Central memory CD8-positive, alpha-beta T cell (primary cell): ENCODE results near the gene MAST4.

ENCODE experiments used
- ATAC-seq: fragments of 150-1000 bp; cut with Tn5 transposase; replicated peaks from 2 replicates; pipeline ENCODE4 v1.10.0; 2022; ENCODE audit warnings: mild to moderate bottlenecking, moderate FRiP score, moderate number of reproducible peaks; ENCODE audit not compliant: poor library complexity, severe bottlenecking; ENCODE audit errors: extremely low read depth
- DNase-seq, 2 donors: peaks; one replicate each; pipeline ENCODE4 v3.0.0; 2021; ENCODE audit warnings: low spot score in 2 of 2
- H3K27ac Mint-ChIP-seq: one replicate; pipeline ENCODE4 v1.8.0; 2022; ENCODE audit warnings: low read depth, mild to moderate bottlenecking, moderate library complexity, mixed read lengths
- H3K27me3 Mint-ChIP-seq: one replicate; pipeline ENCODE4 v1.8.0; 2022; ENCODE audit warnings: mixed read lengths
- H3K36me3 Mint-ChIP-seq: one replicate; pipeline ENCODE4 v1.8.0; 2022; ENCODE audit warnings: mild to moderate bottlenecking, moderate library complexity, mixed read lengths; ENCODE audit not compliant: insufficient read depth
- H3K4me1 Mint-ChIP-seq: one replicate; pipeline ENCODE4 v1.8.0; 2022; ENCODE audit warnings: mixed read lengths
- H3K4me3 Mint-ChIP-seq: one replicate; pipeline ENCODE4 v1.8.0; 2022; ENCODE audit warnings: mild to moderate bottlenecking, moderate library complexity, mixed read lengths
- H3K9me3 Mint-ChIP-seq: one replicate; pipeline ENCODE4 v1.8.0; 2022; ENCODE audit warnings: mixed read lengths

MAST4 gene

DNA sequence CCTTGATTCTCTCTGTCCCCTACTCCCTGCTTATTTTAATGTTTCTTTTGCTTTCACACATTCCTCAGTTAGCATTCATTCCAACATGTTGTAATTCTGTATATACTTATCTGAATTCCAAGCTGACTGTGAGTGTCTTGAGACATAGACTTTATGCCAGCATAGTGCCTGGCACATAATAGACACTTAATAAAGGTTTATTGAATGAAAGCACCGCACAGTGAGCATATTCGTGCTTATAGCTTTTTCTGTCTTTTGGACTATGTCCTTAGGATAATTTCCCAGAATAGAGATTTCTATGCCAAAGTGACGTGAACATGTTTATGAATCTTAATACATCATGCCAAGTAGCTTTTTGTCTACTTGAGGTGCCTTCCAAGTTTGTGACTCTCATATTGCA lies 425.8 kb downstream of the MAST4 start:
- H3K27me3 Mint-ChIP-seq: no peaks in the 10 kb centered on the region
- no peaks in the 10 kb centered on the region for H3K4me1 Mint-ChIP-seq
- ATAC-seq: no peak
- H3K27ac Mint-ChIP-seq: no peak overlapping the region
- no peaks in the 10 kb centered on the region for H3K9me3 Mint-ChIP-seq
- no peaks in the 10 kb centered on the region for H3K36me3 Mint-ChIP-seq
- H3K4me3 Mint-ChIP-seq: no peak overlapping the region
- DNase-seq: no peak

GRCh38 chr5:67025457-67025856 lies 429.3 kb downstream of the MAST4 start:
- Mint-ChIP-seq H3K36me3 (no peaks in the 10 kb centered on the region), H3K4me3 (no peak overlapping the region), H3K27ac (no peak overlapping the region), H3K9me3 (no peaks in the 10 kb centered on the region), H3K27me3 (no peaks in the 10 kb centered on the region), H3K4me1 (no peaks in the 10 kb centered on the region)
- ATAC-seq: no peak
- DNase-seq: no peak

DNA sequence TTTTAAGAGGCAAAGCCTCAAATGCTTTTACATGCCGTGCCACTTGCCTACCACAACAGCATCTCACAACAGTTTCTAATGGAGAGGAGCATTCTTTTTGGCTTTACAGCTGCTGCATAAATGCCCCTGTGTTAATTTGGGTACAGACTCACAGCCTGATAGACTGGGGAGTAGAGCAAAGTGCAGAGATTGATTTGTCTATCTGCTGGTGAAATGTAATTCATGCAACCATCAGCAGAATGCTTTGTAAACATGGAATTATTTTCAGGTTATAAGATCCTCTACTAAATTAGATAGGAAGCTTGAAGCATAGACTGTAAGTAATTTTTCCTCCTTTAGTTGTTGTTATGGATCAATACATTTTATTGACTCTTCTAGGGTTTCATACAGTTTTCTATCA lies 430.1 kb downstream of the MAST4 start:
- no peaks in the 10 kb centered on the region for H3K36me3 Mint-ChIP-seq
- no peak overlapping the region for H3K4me3 Mint-ChIP-seq
- H3K4me1 Mint-ChIP-seq: no peaks in the 10 kb centered on the region
- H3K27ac Mint-ChIP-seq: no peak overlapping the region
- DNase-seq (no peak), ATAC-seq (no peak)
- no peaks in the 10 kb centered on the region for H3K9me3 Mint-ChIP-seq
- no peaks in the 10 kb centered on the region for H3K27me3 Mint-ChIP-seq

DNA sequence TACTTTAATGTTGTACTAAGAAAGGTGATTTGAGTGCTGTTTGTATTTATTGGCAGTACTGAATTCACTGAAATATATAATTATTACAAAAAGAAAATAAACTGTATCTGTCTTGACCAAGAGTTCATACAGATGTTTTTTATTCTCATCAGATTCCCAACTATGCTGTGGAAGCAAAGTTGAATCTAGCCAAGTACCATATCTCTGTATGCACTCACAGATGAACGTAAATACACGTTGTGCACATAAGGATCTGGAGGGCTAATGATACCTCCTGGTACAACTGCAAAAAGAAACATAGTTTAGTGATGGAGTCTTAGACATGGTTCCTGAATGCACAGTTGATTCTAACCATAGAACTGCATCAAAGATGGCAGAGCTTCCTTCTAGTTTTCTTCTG lies 431.0 kb downstream of the MAST4 start:
- no peak for DNase-seq
- ATAC-seq: no peak
- H3K4me1 Mint-ChIP-seq: no peaks in the 10 kb centered on the region
- H3K36me3 Mint-ChIP-seq: no peaks in the 10 kb centered on the region
- H3K4me3 Mint-ChIP-seq: no peak overlapping the region
- H3K27ac Mint-ChIP-seq: no peak overlapping the region
- H3K27me3 Mint-ChIP-seq: no peaks in the 10 kb centered on the region
- H3K9me3 Mint-ChIP-seq: no peaks in the 10 kb centered on the region

- ATAC-seq: no peak
- peaks cover 2% of the 10 kb centered on the region for H3K36me3 Mint-ChIP-seq
- H3K4me1 Mint-ChIP-seq: no peaks in the 10 kb centered on the region
- no peak for DNase-seq
- H3K27ac Mint-ChIP-seq: no peak overlapping the region
- H3K27me3 Mint-ChIP-seq: no peaks in the 10 kb centered on the region
- H3K9me3 Mint-ChIP-seq: no peaks in the 10 kb centered on the region
- H3K4me3 Mint-ChIP-seq: no peak overlapping the region
These were observed 432.2 kb downstream of the MAST4 start for GRCh38 chr5:67028371-67028770.

- Mint-ChIP-seq H3K27me3 (no peaks in the 10 kb centered on the region), H3K36me3 (peaks cover 2% of the 10 kb centered on the region), H3K9me3 (no peaks in the 10 kb centered on the region), H3K27ac (no peak overlapping the region), H3K4me1 (no peaks in the 10 kb centered on the region), H3K4me3 (no peak overlapping the region)
- DNase-seq: no peak
- ATAC-seq: no peak
These were observed 432.7 kb downstream of the MAST4 start for GRCh38 chr5:67028941-67029340.

GRCh38 chr5:67029481-67029880 lies 433.3 kb downstream of the MAST4 start:
- ATAC-seq (no peak), DNase-seq (no peak)
- Mint-ChIP-seq H3K4me1 (no peaks in the 10 kb centered on the region), H3K4me3 (no peak overlapping the region), H3K27me3 (no peaks in the 10 kb centered on the region), H3K9me3 (no peaks in the 10 kb centered on the region), H3K36me3 (peaks cover 2% of the 10 kb centered on the region), H3K27ac (no peak overlapping the region)

DNA sequence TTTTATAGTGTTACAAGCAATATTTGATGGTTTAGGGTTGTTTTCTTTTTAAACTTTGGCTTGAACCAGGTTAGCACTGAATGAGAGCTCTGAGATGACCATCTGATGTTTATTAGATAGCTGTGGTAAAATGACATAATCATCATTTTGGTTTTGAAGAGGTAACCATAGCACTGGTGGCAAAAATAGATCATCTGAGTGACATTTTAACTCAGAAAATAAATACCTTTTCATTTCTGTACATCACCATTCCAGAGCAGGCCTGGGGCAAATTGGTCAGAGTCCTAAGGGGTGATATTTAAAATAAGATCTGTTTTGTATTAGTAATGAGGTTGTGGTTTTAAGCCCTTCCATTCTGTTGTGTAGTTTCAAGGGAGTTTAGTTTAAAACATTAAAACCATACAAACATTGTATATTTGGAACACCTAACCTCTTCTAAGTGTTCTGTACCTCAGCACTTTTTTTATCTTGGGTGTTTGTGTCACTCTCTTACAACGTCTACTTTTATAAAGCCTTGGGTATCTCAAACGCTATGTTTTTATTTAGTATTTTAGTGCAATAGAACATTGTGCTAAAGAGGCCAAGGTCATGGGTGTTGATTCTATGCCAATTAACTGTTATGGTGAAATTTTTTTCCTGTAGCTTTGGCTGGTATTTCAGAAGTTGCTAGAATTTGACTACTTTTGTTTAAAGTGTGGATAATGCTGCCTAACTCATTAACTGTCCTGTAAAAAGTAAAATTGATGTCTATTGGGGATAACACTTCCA lies 434.3 kb downstream of the MAST4 start:
- no peak overlapping the region for H3K4me3 Mint-ChIP-seq
- H3K4me1 Mint-ChIP-seq: no peaks in the 10 kb centered on the region
- no peak overlapping the region for H3K27ac Mint-ChIP-seq
- DNase-seq (no peak), ATAC-seq (no peak)
- H3K36me3 Mint-ChIP-seq: peaks cover 2% of the 10 kb centered on the region
- no peaks in the 10 kb centered on the region for H3K27me3 Mint-ChIP-seq
- no peaks in the 10 kb centered on the region for H3K9me3 Mint-ChIP-seq

DNA sequence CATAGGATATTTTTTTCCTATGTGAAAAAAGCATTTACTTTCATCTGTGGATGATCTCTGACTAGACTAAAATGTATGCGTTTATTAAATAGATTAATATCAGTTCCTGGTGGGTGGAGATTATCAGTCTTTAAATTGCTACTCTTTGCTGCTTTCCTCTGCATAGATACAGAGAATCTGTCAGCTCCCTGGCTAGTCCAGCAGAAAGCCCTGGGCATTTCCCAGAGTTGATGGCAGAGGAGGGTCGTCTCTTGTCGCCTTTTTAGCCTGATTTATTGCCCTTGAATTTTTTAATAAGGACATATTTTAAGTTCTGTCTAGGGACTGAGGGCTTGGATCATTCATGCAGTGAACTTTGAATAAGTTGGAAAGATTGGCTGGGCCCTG lies 434.9 kb downstream of the MAST4 start:
- Mint-ChIP-seq H3K4me1 (no peaks in the 10 kb centered on the region), H3K27ac (no peak overlapping the region)
- DNase-seq: no peak

DNA sequence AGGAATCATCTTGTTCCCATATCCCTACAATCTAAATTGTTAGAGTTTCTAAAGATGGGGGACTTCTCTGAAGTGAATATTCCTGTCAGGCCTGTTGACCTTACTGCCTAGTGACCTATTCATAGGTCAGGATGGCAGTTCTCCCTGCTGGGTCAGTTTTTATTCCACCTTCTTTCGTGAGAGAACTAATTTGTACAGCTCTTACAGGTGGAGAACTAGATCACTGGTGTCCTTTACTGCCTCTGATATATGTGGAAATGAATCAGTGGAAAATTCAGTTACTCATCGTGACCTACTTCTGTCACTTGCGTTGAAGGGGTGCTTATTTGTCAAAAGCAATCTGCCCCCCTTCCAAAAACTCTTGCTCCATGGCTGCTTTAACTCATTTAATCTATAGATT lies 435.5 kb downstream of the MAST4 start:
- Mint-ChIP-seq H3K36me3 (peaks cover 2% of the 10 kb centered on the region), H3K27ac (no peak overlapping the region), H3K4me1 (no peaks in the 10 kb centered on the region), H3K4me3 (no peak overlapping the region), H3K9me3 (no peaks in the 10 kb centered on the region), H3K27me3 (no peaks in the 10 kb centered on the region)
- ATAC-seq (no peak), DNase-seq (no peak)

More for the DNA sequence above, 434.9 kb downstream of the MAST4 start:
- H3K9me3 Mint-ChIP-seq: no peaks in the 10 kb centered on the region
- ATAC-seq: no peak
- H3K27me3 Mint-ChIP-seq: no peaks in the 10 kb centered on the region
- H3K4me3 Mint-ChIP-seq: no peak overlapping the region
- H3K36me3 Mint-ChIP-seq: peaks cover 2% of the 10 kb centered on the region

- H3K4me1 Mint-ChIP-seq: no peaks in the 10 kb centered on the region
- peaks cover 2% of the 10 kb centered on the region for H3K36me3 Mint-ChIP-seq
- ATAC-seq (no peak), DNase-seq (no peak)
- no peak overlapping the region for H3K27ac Mint-ChIP-seq
- no peak overlapping the region for H3K4me3 Mint-ChIP-seq
- H3K27me3 Mint-ChIP-seq: no peaks in the 10 kb centered on the region
- no peaks in the 10 kb centered on the region for H3K9me3 Mint-ChIP-seq
These were observed 436.9 kb downstream of the MAST4 start for GRCh38 chr5:67032921-67033664.

DNA sequence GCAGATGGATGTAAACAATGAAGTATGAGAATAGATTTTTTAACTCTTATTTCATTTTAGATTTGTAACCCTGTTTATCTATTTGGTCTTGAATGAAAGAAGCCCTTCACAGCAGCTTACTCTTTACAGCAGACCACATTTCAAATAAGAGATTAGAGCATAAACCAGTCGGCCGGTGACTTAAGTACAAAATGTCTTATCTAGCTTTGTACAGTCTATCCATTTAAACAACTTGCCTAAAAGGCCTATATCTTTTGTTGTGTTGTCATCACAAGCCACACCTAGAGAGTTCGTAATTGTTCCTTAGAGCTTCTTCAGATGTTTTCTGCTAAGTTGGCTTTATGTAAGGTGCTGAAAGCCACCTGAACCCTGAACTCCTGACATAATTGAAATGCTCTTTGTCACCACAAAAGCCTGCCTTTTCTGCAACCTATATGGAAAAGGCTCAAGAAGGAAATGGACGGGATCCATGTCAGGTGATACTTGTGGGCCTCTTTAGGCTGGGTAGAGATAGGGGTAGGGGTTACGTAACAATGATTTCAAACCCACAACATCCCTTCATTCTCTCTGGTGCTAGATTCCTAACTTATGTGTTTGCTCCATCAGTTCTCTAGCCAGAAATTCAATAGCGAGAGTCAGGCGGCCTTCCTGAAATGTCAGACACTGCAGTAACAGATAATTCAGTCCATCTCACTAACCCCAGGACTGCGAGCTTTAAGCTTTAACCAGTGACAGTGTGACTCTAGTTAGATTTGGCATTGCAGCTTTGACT lies 437.9 kb downstream of the MAST4 start:
- no peaks in the 10 kb centered on the region for H3K27me3 Mint-ChIP-seq
- ATAC-seq: no peak
- H3K27ac Mint-ChIP-seq: no peak overlapping the region
- peaks cover 2% of the 10 kb centered on the region for H3K36me3 Mint-ChIP-seq
- no peaks in the 10 kb centered on the region for H3K9me3 Mint-ChIP-seq
- no peak overlapping the region for H3K4me3 Mint-ChIP-seq
- DNase-seq: no peak
- no peaks in the 10 kb centered on the region for H3K4me1 Mint-ChIP-seq
